ENCODE results near the gene ANKRD6.

ANKRD6 gene

GRCh38 chr6:89596484-89596883 is 163.5 kb downstream of the ANKRD6 start:
- TF ChIP-seq, protein P1, sequence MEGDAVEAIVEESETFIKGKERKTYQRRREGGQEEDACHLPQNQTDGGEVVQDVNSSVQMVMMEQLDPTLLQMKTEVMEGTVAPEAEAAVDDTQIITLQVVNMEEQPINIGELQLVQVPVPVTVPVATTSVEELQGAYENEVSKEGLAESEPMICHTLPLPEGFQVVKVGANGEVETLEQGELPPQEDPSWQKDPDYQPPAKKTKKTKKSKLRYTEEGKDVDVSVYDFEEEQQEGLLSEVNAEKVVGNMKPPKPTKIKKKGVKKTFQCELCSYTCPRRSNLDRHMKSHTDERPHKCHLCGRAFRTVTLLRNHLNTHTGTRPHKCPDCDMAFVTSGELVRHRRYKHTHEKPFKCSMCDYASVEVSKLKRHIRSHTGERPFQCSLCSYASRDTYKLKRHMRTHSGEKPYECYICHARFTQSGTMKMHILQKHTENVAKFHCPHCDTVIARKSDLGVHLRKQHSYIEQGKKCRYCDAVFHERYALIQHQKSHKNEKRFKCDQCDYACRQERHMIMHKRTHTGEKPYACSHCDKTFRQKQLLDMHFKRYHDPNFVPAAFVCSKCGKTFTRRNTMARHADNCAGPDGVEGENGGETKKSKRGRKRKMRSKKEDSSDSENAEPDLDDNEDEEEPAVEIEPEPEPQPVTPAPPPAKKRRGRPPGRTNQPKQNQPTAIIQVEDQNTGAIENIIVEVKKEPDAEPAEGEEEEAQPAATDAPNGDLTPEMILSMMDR (IDR thresholded peaks at IDR 0.05; ENCODE audit: low read depth, low read length): no peak
- H3K4me3 ChIP-seq (ENCODE audit: low read depth, low read length): no peak overlapping the region

DNA sequence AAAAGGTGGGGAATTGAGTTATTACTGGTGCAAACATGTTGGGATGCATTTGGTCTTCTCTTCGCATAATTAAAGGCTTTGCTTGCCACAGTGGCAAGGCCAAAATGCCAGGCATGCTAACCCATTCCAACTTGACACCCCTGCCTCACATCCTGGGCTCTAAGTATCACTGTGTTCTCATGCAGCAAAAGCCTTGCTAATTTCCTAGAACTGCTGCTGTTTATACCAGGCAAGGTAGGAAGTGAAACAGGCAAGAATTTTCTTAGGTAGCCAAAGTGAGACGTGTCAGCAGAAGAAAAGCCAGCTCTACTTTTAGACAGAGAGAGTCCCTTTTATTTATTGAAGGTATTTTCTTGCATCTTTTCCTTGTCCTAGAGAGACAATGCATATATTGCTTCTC is 164.4 kb downstream of the ANKRD6 start:
- H3K4me3 ChIP-seq (ENCODE audit: low read depth, low read length): no peak overlapping the region
- TF ChIP-seq, protein P1 (IDR thresholded peaks at IDR 0.05; ENCODE audit: low read depth, low read length): no peak

GRCh38 chr6:89597988-89598387 is 165.0 kb downstream of the ANKRD6 start:
- TF ChIP-seq, protein P1 (IDR thresholded peaks at IDR 0.05; ENCODE audit: low read depth, low read length): no peak
- H3K4me3 ChIP-seq (ENCODE audit: low read depth, low read length): no peak overlapping the region

GRCh38 chr6:89599727-89600126 is 166.8 kb downstream of the ANKRD6 start:
- H3K4me3 ChIP-seq (ENCODE audit: low read depth, low read length): no peak overlapping the region
- TF ChIP-seq, protein P1 (IDR thresholded peaks at IDR 0.05; ENCODE audit: low read depth, low read length): no peak

DNA sequence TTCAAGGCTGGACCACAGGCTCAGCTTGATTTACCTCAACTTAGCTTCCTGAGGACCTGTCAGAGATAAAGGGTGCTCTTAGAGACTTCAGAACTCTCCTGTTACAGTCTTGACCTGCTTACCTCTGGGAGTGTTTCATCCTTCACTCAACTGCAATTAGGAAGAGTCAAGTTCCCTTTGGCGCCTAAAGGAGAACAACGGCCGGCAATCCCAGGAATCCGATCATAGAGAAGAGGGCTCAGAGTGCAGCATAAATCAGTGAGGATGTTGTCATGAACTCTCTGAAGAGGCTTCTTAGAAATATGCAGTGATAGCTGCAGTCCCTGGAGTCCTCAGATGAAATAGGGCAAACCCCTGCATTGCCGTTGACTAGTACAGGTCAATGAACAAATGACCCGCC is 169.2 kb downstream of the ANKRD6 start:
- H3K4me3 ChIP-seq (ENCODE audit: low read depth, low read length): no peak overlapping the region
- TF ChIP-seq, protein P1 (IDR thresholded peaks at IDR 0.05; ENCODE audit: low read depth, low read length): no peak

DNA sequence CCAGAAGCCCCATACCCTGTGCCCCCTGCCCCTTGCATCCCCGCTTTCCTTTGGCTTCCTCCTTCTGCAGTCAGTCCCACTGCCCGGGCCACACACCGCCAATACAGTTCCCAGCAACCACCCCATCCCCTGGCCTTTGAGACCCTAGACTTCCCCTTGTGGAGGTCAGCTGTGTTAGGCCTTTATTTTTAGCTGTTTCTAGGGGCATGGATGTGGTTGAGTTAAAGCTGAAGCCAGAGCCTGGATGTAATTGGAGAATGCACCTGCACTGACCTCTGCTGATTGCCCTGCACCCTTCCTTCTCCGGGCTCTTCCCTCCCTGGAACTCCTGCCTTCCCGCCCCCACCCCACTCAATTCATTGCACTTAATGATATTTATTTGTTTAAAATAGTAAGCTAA is 171.7 kb downstream of the ANKRD6 start:
- TF ChIP-seq, protein P1 (IDR thresholded peaks at IDR 0.05; ENCODE audit: low read depth, low read length): no peak
- no peak overlapping the region for H3K4me3 ChIP-seq (ENCODE audit: low read depth, low read length)

GRCh38 chr6:89605861-89606260 is 172.9 kb downstream of the ANKRD6 start:
- no peak overlapping the region for H3K4me3 ChIP-seq (ENCODE audit: low read depth, low read length)
- TF ChIP-seq, protein P1 (IDR thresholded peaks at IDR 0.05; ENCODE audit: low read depth, low read length): no peak

All from WI38 (cell line).